ENCODE data around the gene NRG2. TPM values are rescaled to one million over a fixed set of nuclear protein-coding genes. Genes with fewer than 3 reads are reported as not detected.

Gene NRG2
- total and polyA plus RNA-seq, 2 experiments from 2014 or later: 0.05 TPM; not detected in 1

DNA sequence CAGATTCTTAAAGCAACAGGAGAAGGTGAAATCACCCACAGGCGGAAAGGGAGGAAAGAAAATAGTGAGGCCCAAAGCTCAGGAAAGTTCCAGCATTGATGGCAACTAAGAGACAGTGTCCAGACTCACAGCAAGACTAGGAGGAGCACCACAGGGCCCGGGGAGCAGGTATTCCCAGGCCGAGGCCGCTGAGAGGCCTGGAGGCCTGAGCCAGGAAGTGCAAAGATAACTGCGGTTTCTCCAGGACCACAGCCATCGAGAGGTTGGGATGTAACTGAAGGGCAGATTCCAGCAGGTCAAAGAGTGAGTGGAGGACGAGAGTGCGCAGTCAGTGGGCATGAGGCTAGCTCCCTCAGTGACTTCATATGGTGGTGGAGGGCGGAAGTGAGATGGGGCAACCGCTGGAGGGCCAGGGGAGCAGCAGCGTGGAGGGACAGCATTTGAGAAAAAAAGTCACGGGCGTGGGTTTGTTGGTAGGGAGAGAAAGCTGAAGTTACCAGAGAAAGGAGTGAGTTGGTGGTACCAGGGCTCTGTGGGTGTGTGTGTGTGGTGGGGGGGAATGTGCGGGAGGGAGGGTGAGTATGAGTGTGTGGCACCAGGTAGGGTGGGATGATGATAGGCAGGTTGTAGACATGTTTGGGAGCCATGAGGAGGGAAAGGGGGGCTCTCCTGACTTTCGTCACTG, 157.8 kb downstream of the NRG2 start:
- H3K9me2 ChIP-seq (ENCODE audit: insufficient read depth): no peaks in the 10 kb centered on the region
- H3K27ac ChIP-seq: no peak overlapping the region
- no peak overlapping the region for H2AFZ ChIP-seq
- H3K4me3 ChIP-seq: no peak overlapping the region
- H3K4me2 ChIP-seq (ENCODE audit: unreplicated experiment): no peak overlapping the region
- DNase-seq: no peak
- no peaks in the 10 kb centered on the region for H3F3A ChIP-seq (ENCODE audit: insufficient read depth)
- H3K4me1 ChIP-seq (ENCODE audit: insufficient read depth): no peaks in the 10 kb centered on the region
- TF ChIP-seq EZH2phosphoT487 (IDR thresholded peaks at IDR 0.05; ENCODE audit: insufficient read depth, low read depth) (no peak), EZH2 (IDR thresholded peaks at IDR 0.05; ENCODE audit: insufficient read depth, poor library complexity, severe bottlenecking) (no peak)
- H3K27me3 ChIP-seq (replicated peaks; ENCODE audit: insufficient read depth): peaks cover 38% of the 10 kb centered on the region
- no peaks in the 10 kb centered on the region for H3K79me2 ChIP-seq (ENCODE audit: insufficient read depth)
- no peaks in the 10 kb centered on the region for H3K36me3 ChIP-seq (ENCODE audit: low read depth)
- no peak overlapping the region for H3K9ac ChIP-seq
- 62 to 66% methylated on average over 15 of the region's 15 CpGs for WGBS, 2 experiments (ENCODE audit: low coverage in 1 of 2, low lambda C conversion rate in 2 of 2, missing lambda C conversion rate in 2 of 2)
- H3K9me3 ChIP-seq (ENCODE audit: low read depth): no peaks in the 10 kb centered on the region
- in situ Hi-C loops (cut with MboI): no loop called here
- H4K20me1 ChIP-seq (ENCODE audit: insufficient read depth): no peaks in the 10 kb centered on the region

DNA sequence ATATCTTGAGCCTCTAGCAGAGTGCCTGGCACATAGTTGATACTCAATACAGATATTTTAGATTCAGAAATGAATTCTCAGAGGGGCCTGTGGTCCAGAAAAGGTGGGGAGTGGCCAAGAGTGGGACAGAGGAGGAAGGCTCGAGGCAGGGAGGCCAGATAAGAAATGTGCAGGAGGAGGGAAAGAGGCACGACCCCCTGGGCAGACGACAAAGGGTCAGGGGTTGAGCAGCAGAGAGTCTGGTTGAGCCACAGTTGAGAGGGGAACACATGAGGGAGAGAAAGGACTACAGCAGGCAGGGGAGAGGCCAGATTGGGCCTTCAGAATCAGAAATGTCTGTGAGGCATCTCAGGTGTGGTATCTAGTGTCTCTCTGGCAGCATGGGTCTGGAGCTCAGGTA, 158.4 kb downstream of the NRG2 start:
- Histone ChIP-seq H4K20me1 (ENCODE audit: insufficient read depth) (no peaks in the 10 kb centered on the region), H3K36me3 (ENCODE audit: low read depth) (no peaks in the 10 kb centered on the region), H3K27ac (no peak overlapping the region), H3K9me2 (ENCODE audit: insufficient read depth) (no peaks in the 10 kb centered on the region), H3K4me2 (ENCODE audit: unreplicated experiment) (no peak overlapping the region), H3K27me3 (replicated peaks; ENCODE audit: insufficient read depth) (peaks cover 35% of the 10 kb centered on the region), H3F3A (ENCODE audit: insufficient read depth) (no peaks in the 10 kb centered on the region), H3K9ac (no peak overlapping the region), H3K4me3 (no peak overlapping the region), H2AFZ (no peak overlapping the region), H3K79me2 (ENCODE audit: insufficient read depth) (no peaks in the 10 kb centered on the region), H3K9me3 (ENCODE audit: low read depth) (no peaks in the 10 kb centered on the region), H3K4me1 (ENCODE audit: insufficient read depth) (no peaks in the 10 kb centered on the region)
- no peak for TF ChIP-seq EZH2 (IDR thresholded peaks at IDR 0.05; ENCODE audit: insufficient read depth, poor library complexity, severe bottlenecking)
- TF ChIP-seq EZH2phosphoT487 (IDR thresholded peaks at IDR 0.05; ENCODE audit: insufficient read depth, low read depth): no peak
- WGBS, 2 experiments (ENCODE audit: low coverage in 1 of 2, low lambda C conversion rate in 2 of 2, missing lambda C conversion rate in 2 of 2): 11 to 31% methylated on average over 3 of the region's 3 CpGs
- in situ Hi-C loops (cut with MboI): no loop called here
- DNase-seq: no peak

DNA sequence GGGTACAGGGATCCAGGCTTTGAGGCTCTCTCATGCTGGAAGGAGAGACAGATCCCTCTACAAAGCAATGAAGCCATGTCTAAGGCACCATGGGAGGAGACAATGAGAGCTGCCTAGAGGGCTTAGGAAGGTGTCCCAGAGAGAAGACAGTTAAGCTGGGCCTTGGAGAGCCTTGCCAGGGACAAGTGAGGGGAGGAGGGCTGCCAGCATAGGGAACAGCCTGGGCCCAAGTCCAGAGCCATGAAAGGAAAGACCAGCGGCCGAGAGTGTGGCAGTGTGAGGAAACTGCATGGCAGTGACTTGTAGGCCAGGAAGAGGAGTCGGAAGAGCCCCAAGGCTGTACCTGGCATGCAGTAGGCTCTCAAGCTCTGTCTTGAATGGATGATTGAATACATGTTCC, 159.0 kb downstream of the NRG2 start:
- no peak overlapping the region for H2AFZ ChIP-seq
- in situ Hi-C loops (cut with MboI): no loop called here
- no peak overlapping the region for H3K4me2 ChIP-seq (ENCODE audit: unreplicated experiment)
- H3K9me2 ChIP-seq (ENCODE audit: insufficient read depth): no peaks in the 10 kb centered on the region
- H3K4me3 ChIP-seq: no peak overlapping the region
- H3F3A ChIP-seq (ENCODE audit: insufficient read depth): no peaks in the 10 kb centered on the region
- H3K9me3 ChIP-seq (ENCODE audit: low read depth): no peaks in the 10 kb centered on the region
- no peak overlapping the region for H3K9ac ChIP-seq
- H4K20me1 ChIP-seq (ENCODE audit: insufficient read depth): no peaks in the 10 kb centered on the region
- H3K27me3 ChIP-seq (replicated peaks; ENCODE audit: insufficient read depth): peaks cover 30% of the 10 kb centered on the region
- no peak overlapping the region for H3K27ac ChIP-seq
- no peak for DNase-seq
- 53 to 55% methylated on average over 3 of the region's 3 CpGs for WGBS, 2 experiments (ENCODE audit: low coverage in 1 of 2, low lambda C conversion rate in 2 of 2, missing lambda C conversion rate in 2 of 2)
- H3K36me3 ChIP-seq (ENCODE audit: low read depth): no peaks in the 10 kb centered on the region
- no peaks in the 10 kb centered on the region for H3K4me1 ChIP-seq (ENCODE audit: insufficient read depth)
- TF ChIP-seq EZH2 (IDR thresholded peaks at IDR 0.05; ENCODE audit: insufficient read depth, poor library complexity, severe bottlenecking): no peak
- no peak for TF ChIP-seq EZH2phosphoT487 (IDR thresholded peaks at IDR 0.05; ENCODE audit: insufficient read depth, low read depth)
- no peaks in the 10 kb centered on the region for H3K79me2 ChIP-seq (ENCODE audit: insufficient read depth)

DNA sequence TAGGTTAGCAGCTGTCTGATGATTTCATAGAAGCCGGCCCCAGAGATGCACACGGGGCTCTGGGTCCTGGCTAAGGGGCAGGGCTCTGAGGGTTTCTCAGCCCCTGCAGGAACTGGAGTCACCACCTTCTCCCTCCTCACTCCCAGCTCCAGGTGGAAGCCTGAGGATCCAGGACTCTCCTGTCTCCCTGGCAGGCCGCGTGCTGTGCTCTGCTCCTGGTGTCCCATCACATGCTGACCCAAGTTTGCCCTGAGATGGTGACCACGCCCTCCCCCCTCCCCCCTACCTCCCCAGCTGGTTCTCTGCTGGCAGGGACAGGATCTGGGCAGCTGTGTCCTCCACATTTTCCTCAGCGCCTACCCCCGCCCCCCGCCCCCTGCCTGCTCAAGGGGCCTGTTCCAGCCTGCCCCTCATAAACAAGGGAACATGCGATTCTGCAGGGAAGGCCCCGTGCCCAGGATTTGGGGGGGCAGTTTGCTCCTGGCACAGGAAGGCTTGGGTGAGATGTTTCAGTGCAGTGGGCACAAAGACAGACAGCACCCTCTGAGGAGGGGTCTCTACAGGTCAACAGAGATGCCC, 160.0 kb downstream of the NRG2 start:
- H4K20me1 ChIP-seq (ENCODE audit: insufficient read depth): no peaks in the 10 kb centered on the region
- no peaks in the 10 kb centered on the region for H3K36me3 ChIP-seq (ENCODE audit: low read depth)
- H3K27me3 ChIP-seq (replicated peaks; ENCODE audit: insufficient read depth): peaks cover 20% of the 10 kb centered on the region
- no peak overlapping the region for H3K4me3 ChIP-seq
- no peak overlapping the region for H3K27ac ChIP-seq
- H3K4me1 ChIP-seq (ENCODE audit: insufficient read depth): no peaks in the 10 kb centered on the region
- no peak overlapping the region for H2AFZ ChIP-seq
- H3K79me2 ChIP-seq (ENCODE audit: insufficient read depth): no peaks in the 10 kb centered on the region
- no peaks in the 10 kb centered on the region for H3K9me3 ChIP-seq (ENCODE audit: low read depth)
- no peak overlapping the region for H3K9ac ChIP-seq
- H3F3A ChIP-seq (ENCODE audit: insufficient read depth): no peaks in the 10 kb centered on the region
- H3K4me2 ChIP-seq (ENCODE audit: unreplicated experiment): no peak overlapping the region
- in situ Hi-C loops (cut with MboI): no loop called here
- no peaks in the 10 kb centered on the region for H3K9me2 ChIP-seq (ENCODE audit: insufficient read depth)
- WGBS, 2 experiments (ENCODE audit: low coverage in 1 of 2, low lambda C conversion rate in 2 of 2, missing lambda C conversion rate in 2 of 2): 24 to 33% methylated on average over 4 to 10 of the region's 10 CpGs
- no peak for DNase-seq
- TF ChIP-seq EZH2phosphoT487 (IDR thresholded peaks at IDR 0.05; ENCODE audit: insufficient read depth, low read depth) (no peak), EZH2 (IDR thresholded peaks at IDR 0.05; ENCODE audit: insufficient read depth, poor library complexity, severe bottlenecking) (no peak)
